Ovary (tissue), 3 donors: ENCODE data around the gene NOTO.

ENCODE experiments used
- CTCF ChIP-seq, 3 donors: fragments of 450-650 bp in 2 of 3; fragments of 200-600 bp in 1 of 3; IDR thresholded peaks; one replicate each; pipeline versions ENCODE4 v1.5.1 to v1.8.0; 2016 to 2022; ENCODE audit warnings: antibody characterized with exemption in 3 of 3, mild to moderate bottlenecking in 1 of 3
- EP300 ChIP-seq: sonication (generic); formaldehyde crosslinking; IDR thresholded peaks from one replicate; pipeline ENCODE4 v1.6.1; 2017; ENCODE audit warnings: antibody characterized with exemption
- POLR2A ChIP-seq: fragments of 450-650 bp; IDR thresholded peaks from one replicate; pipeline ENCODE4 v1.6.1; 2017; ENCODE audit warnings: antibody characterized with exemption, mild to moderate bottlenecking, moderate library complexity
- donor health status: DM: no; HTN: no; CAD: no.

- no peak for TF ChIP-seq POLR2A
- no peak for TF ChIP-seq CTCF (IDR thresholded peaks at IDR 0.05)
- TF ChIP-seq EP300: no peak
Measured at GRCh38 chr2:73255907-73256617, 53.7 kb downstream of the NOTO start.
